HCT116 (cell line): ENCODE results near the gene SERPINB6. TPM values are rescaled to one million over a fixed set of nuclear protein-coding genes. Genes with fewer than 3 reads are reported as not detected.

ENCODE experiments used
- ATAC-seq: fragments of 200-7000 bp; cut with Tn5 transposase; 2 replicates; pipeline ENCODE4 v1.9.1; 2020; ENCODE audit warnings: mild to moderate bottlenecking, moderate library complexity
- BruUV-seq: library from RNA; stranded (reverse); fragments of 400-500 nt; replicated peaks from 2 replicates; lab custom pipeline; 2021; lab: Mats Ljungman, UMichigan
- CTCF ChIA-PET: fragments of 300-600 bp; sonication (Branson Sonifier 250); formaldehyde crosslinking; loops from one replicate; lab custom pipeline; 2021; ENCODE audit warnings: antibody characterized with exemption; lab: Charles Lee
- POLR2A ChIA-PET: fragments of 300-600, 350-600 bp; sonication (Branson Sonifier 250); formaldehyde crosslinking; loops from one replicate; lab custom pipeline; 2021; ENCODE audit warnings: antibody characterized with exemption; lab: Charles Lee
- RAD21 ChIA-PET, 2 experiments: fragments of 300-600 bp; sonication (Branson Sonifier 250); formaldehyde crosslinking; loops; one replicate each; lab custom pipeline; 2023; ENCODE audit warnings: low total read pairs in 2 of 2; ENCODE audit not compliant: uncharacterized antibody in 2 of 2, unreplicated experiment in 2 of 2, low non-redundant PET in 1 of 2; lab: Charles Lee
- DNase-seq: peaks from one replicate; pipeline ENCODE4 v3.0.0-alpha.2; 2010; ENCODE audit warnings: low read depth, low spot score
- H2AFZ ChIP-seq: fragments of 200-600 bp; shearing (Covaris generic), sonication (generic); 2 replicates; pipeline ENCODE4 v1.6.1; 2017; ENCODE audit warnings: low read depth, mixed run types, mixed read lengths, antibody characterized with exemption, low read length; ENCODE audit not compliant: poor library complexity, severe bottlenecking
- H3K27ac ChIP-seq: 2 replicates; pipeline ENCODE4 v1.5.1; 2012; ENCODE audit warnings: low read depth, low read length
- H3K27me3 ChIP-seq: fragments of 200-600 bp; sonication (generic); 2 replicates; pipeline ENCODE4 v1.6.1; 2016; ENCODE audit warnings: mixed run types, low read length, mixed read lengths; ENCODE audit not compliant: insufficient read depth
- H3K36me3 ChIP-seq, 2 experiments: fragments of 200-500 bp in 1 of 2; fragments of 200-600 bp in 1 of 2; sonication (Bioruptor generic) in 1 of 2; sonication (generic) in 1 of 2; 2 replicates each; pipeline versions ENCODE4 v1.5.1 to v1.6.1; 2014 to 2016; ENCODE audit warnings: low read length in 2 of 2, inconsistent platforms in 1 of 2, mixed read lengths in 1 of 2, mixed run types in 1 of 2; ENCODE audit not compliant: insufficient read depth in 2 of 2, control insufficient read depth in 1 of 2
- H3K4me1 ChIP-seq, 2 experiments: fragments of 200-600 bp in 1 of 2; sonication (generic) in 1 of 2; 2 replicates each; pipeline versions ENCODE4 v1.5.1 to v1.6.1; 2012 to 2017; ENCODE audit warnings: low read length in 2 of 2, inconsistent platforms in 1 of 2, mild to moderate bottlenecking in 1 of 2, mixed read lengths in 1 of 2, mixed run types in 1 of 2, moderate library complexity in 1 of 2; ENCODE audit not compliant: insufficient read depth in 2 of 2, control insufficient read depth in 1 of 2
- H3K4me2 ChIP-seq: fragments of 200-600 bp; sonication (generic); 2 replicates; pipeline ENCODE4 v1.6.1; 2017; ENCODE audit warnings: mixed run types, low read length, mixed read lengths
- H3K4me3 ChIP-seq, 2 experiments: fragments of 200-600 bp in 1 of 2; sonication (generic) in 1 of 2; replicated peaks in 1 of 2; 2 replicates each; pipeline ENCODE4 v1.5.1; 2011 to 2016; ENCODE audit warnings: low read length in 2 of 2, control low read depth in 1 of 2, low read depth in 1 of 2, mild to moderate bottlenecking in 1 of 2, mixed read lengths in 1 of 2, mixed run types in 1 of 2
- H3K79me2 ChIP-seq: fragments of 200-600 bp; sonication (generic); 2 replicates; pipeline ENCODE4 v1.6.1; 2017; ENCODE audit warnings: mild to moderate bottlenecking, mixed run types, low read length, moderate library complexity, mixed read lengths; ENCODE audit not compliant: insufficient read depth
- H3K9ac ChIP-seq: fragments of 200-600 bp; sonication (generic); 2 replicates; pipeline ENCODE4 v1.6.1; 2016; ENCODE audit warnings: low read length, mixed read lengths
- H3K9me2 ChIP-seq: fragments of 200-600 bp; sonication (generic), shearing (Covaris generic); 2 replicates; pipeline ENCODE4 v1.6.1; 2017; ENCODE audit warnings: mixed run types, mild to moderate bottlenecking, moderate library complexity; ENCODE audit not compliant: insufficient read depth
- H3K9me3 ChIP-seq, 2 experiments: fragments of 200-500 bp in 1 of 2; fragments of 200-600 bp in 1 of 2; sonication (Bioruptor generic) in 1 of 2; sonication (generic) in 1 of 2; 2 replicates each; pipeline ENCODE4 v1.6.1; 2014 to 2017; ENCODE audit warnings: low read length in 2 of 2, mixed read lengths in 2 of 2, inconsistent platforms in 1 of 2, low read depth in 1 of 2, mild to moderate bottlenecking in 1 of 2, mixed run types in 1 of 2, moderate library complexity in 1 of 2; ENCODE audit not compliant: control insufficient read depth in 1 of 2, insufficient read depth in 1 of 2
- H4K20me1 ChIP-seq: fragments of 200-600 bp; sonication (generic), shearing (Covaris generic); 2 replicates; pipeline ENCODE4 v1.6.1; 2017; ENCODE audit warnings: mixed run types, mild to moderate bottlenecking, moderate library complexity; ENCODE audit not compliant: insufficient read depth
- ATF3 ChIP-seq: IDR thresholded peaks from 2 replicates; pipeline ENCODE4 v1.6.1; 2012
- CEBPB ChIP-seq: IDR thresholded peaks from 2 replicates; pipeline ENCODE4 v1.6.1; 2012; ENCODE audit warnings: low read depth
- ELF1 ChIP-seq: IDR thresholded peaks from 2 replicates; pipeline ENCODE4 v1.6.1; 2012; ENCODE audit warnings: low read depth, borderline replicate concordance
- EZH2 ChIP-seq: fragments of 200-600 bp; sonication (generic); IDR thresholded peaks from 2 replicates; pipeline ENCODE4 v1.6.1; 2017; ENCODE audit warnings: antibody characterized with exemption, mixed run types
- EZH2phosphoT487 ChIP-seq: fragments of 200-600 bp; IDR thresholded peaks from 2 replicates; pipeline ENCODE4 v1.6.1; 2018; ENCODE audit warnings: antibody characterized with exemption, borderline replicate concordance
- JUND ChIP-seq: IDR thresholded peaks from 2 replicates; pipeline ENCODE4 v1.6.1; 2012
- MAX ChIP-seq: IDR thresholded peaks from 2 replicates; pipeline ENCODE4 v1.6.1; 2012
- POLR2A ChIP-seq: IDR thresholded peaks from 2 replicates; pipeline ENCODE4 v1.7.0; 2011; ENCODE audit warnings: borderline replicate concordance; ENCODE audit not compliant: insufficient read depth, insufficient read length; ENCODE audit errors: extremely low read depth
- RAD21 ChIP-seq: IDR thresholded peaks from 2 replicates; pipeline ENCODE4 v1.6.1; 2012; ENCODE audit warnings: low read depth, mild to moderate bottlenecking
- SP1 ChIP-seq: IDR thresholded peaks from 2 replicates; pipeline ENCODE4 v1.6.1; 2012; ENCODE audit warnings: low read depth
- YY1 ChIP-seq: IDR thresholded peaks from 2 replicates; pipeline ENCODE4 v1.6.1; 2011; ENCODE audit warnings: low read length, low read depth, moderate library complexity, mild to moderate bottlenecking; ENCODE audit not compliant: insufficient replicate concordance; ENCODE audit errors: extremely low read depth
- ZFX ChIP-seq: fragments of 450-650 bp; IDR thresholded peaks from 2 replicates; pipeline ENCODE4 v1.6.1; 2017
- ZNF274 ChIP-seq: fragments of 200-500 bp; sonication (Bioruptor generic); IDR thresholded peaks from 2 replicates; pipeline ENCODE4 v1.6.1; 2014; ENCODE audit warnings: mild to moderate bottlenecking, low read depth, low read length, inconsistent platforms
- intact Hi-C: fragments of 100-400 bp; cut with micrococcal nuclease; formaldehyde crosslinking; loops from 2 replicates; pipeline ENCODE4 v1.10.0; 2022
- total RNA-seq: library from RNA; stranded (reverse); gene quantifications from one replicate; pipeline ENCODE4 v1.2.1, GENCODE V29; 2021; ENCODE audit not compliant: unreplicated experiment
- TF ChIP-seq, protein P1 (sequence below), 3 experiments: fragments of 200-600 bp in 1 of 3; sonication (generic) in 1 of 3; IDR thresholded peaks in 2 of 3; conservative IDR thresholded peaks in 1 of 3; 2 replicates each; pipeline ENCODE4 v1.5.1; 2012 to 2017; ENCODE audit warnings: low read depth in 2 of 3, low read length in 2 of 3, antibody characterized with exemption in 1 of 3, borderline replicate concordance in 1 of 3, control low read depth in 1 of 3, mild to moderate bottlenecking in 1 of 3, mixed read lengths in 1 of 3, mixed run types in 1 of 3, moderate library complexity in 1 of 3; ENCODE audit not compliant: insufficient read depth in 1 of 3

The SERPINB6 gene
- total RNA-seq, 1 experiment from 2014 or later = 103 TPM

DNA sequence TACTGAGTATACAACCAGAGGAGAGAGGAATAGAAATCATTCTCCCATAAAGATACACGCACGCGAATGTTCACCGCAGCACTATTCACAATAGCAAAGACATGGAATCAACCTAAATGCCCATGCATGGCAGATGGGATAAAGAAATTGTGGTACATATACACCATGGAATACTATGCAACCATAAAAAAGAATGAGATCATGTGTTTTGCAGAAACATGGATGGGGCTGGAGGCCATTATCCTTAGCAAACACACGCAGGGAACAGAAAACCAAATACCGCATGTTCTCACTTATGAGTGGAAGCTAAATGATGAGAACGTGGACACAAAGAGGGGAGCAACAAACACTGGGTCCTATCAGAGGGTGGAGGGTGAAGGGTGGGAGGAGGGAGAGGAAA is 3.4 kb downstream of the SERPINB6 start:
- H4K20me1 ChIP-seq = no peaks in the 10 kb centered on the region
- ATAC-seq (no peak), DNase-seq (no peak)
- no TSS peak for BruUV-seq
- intact Hi-C loops = no loop called here
- no peak overlapping the region for H3K9ac ChIP-seq
- H3K27me3 ChIP-seq = no peaks in the 10 kb centered on the region
- CTCF ChIA-PET = no interaction called here
- no peak for TF ChIP-seq JUND
- no peak for TF ChIP-seq SP1
- no peak for TF ChIP-seq CEBPB
- TF ChIP-seq EZH2 = no peak
- no peak for TF ChIP-seq ATF3
- TF ChIP-seq ELF1 = no peak
- TF ChIP-seq, protein P1, sequence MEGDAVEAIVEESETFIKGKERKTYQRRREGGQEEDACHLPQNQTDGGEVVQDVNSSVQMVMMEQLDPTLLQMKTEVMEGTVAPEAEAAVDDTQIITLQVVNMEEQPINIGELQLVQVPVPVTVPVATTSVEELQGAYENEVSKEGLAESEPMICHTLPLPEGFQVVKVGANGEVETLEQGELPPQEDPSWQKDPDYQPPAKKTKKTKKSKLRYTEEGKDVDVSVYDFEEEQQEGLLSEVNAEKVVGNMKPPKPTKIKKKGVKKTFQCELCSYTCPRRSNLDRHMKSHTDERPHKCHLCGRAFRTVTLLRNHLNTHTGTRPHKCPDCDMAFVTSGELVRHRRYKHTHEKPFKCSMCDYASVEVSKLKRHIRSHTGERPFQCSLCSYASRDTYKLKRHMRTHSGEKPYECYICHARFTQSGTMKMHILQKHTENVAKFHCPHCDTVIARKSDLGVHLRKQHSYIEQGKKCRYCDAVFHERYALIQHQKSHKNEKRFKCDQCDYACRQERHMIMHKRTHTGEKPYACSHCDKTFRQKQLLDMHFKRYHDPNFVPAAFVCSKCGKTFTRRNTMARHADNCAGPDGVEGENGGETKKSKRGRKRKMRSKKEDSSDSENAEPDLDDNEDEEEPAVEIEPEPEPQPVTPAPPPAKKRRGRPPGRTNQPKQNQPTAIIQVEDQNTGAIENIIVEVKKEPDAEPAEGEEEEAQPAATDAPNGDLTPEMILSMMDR (IDR thresholded peaks at IDR 0.05 in 2 of 3, conservative IDR thresholded peaks at IDR 0.05 in 1 of 3; ENCODE audit: borderline replicate concordance in 1 of 3, insufficient read depth in 1 of 3, low read depth in 2 of 3, low read length in 2 of 3) = no peak
- TF ChIP-seq RAD21 = no peak
- no peak for TF ChIP-seq POLR2A
- no peak for TF ChIP-seq EZH2phosphoT487
- TF ChIP-seq YY1 = no peak
- TF ChIP-seq ZNF274 = no peak
- no peak for TF ChIP-seq ZFX
- TF ChIP-seq MAX = no peak
- H3K4me2 ChIP-seq = no peak overlapping the region
- H3K4me3 ChIP-seq = no peak overlapping the region
- RAD21 ChIA-PET = no interaction called here
- no peak overlapping the region for H3K27ac ChIP-seq
- no peaks in the 10 kb centered on the region for H3K9me3 ChIP-seq
- H3K4me1 ChIP-seq = peaks cover 8 to 24% of the 10 kb centered on the region in 2 experiments; a peak in 3 of 4 replicates
- no peaks in the 10 kb centered on the region for H3K36me3 ChIP-seq
- H3K79me2 ChIP-seq = peaks cover 16% of the 10 kb centered on the region; the same call in 1 of the 2 replicates
- H3K9me2 ChIP-seq = no peaks in the 10 kb centered on the region
- H2AFZ ChIP-seq = no peak overlapping the region
- POLR2A ChIA-PET = no interaction called here
